HCT116 (cell line): ENCODE measurements around the gene LRRC1. TPM values are rescaled to one million over a fixed set of nuclear protein-coding genes. Genes with fewer than 3 reads are reported as not detected.

Source experiments
- ATAC-seq: fragments of 200-7000 bp; cut with Tn5 transposase; 2 replicates; pipeline ENCODE4 v1.9.1; 2020; ENCODE audit warnings: mild to moderate bottlenecking, moderate library complexity
- BruUV-seq: library from RNA; stranded (reverse); fragments of 400-500 nt; replicated peaks from 2 replicates; lab custom pipeline; 2021; lab: Mats Ljungman, UMichigan
- CTCF ChIA-PET: fragments of 300-600 bp; sonication (Branson Sonifier 250); formaldehyde crosslinking; loops from one replicate; lab custom pipeline; 2021; ENCODE audit warnings: antibody characterized with exemption; lab: Charles Lee
- POLR2A ChIA-PET: fragments of 300-600, 350-600 bp; sonication (Branson Sonifier 250); formaldehyde crosslinking; loops from one replicate; lab custom pipeline; 2021; ENCODE audit warnings: antibody characterized with exemption; lab: Charles Lee
- RAD21 ChIA-PET, 2 experiments: fragments of 300-600 bp; sonication (Branson Sonifier 250); formaldehyde crosslinking; loops; one replicate each; lab custom pipeline; 2023; ENCODE audit warnings: low total read pairs in 2 of 2; ENCODE audit not compliant: uncharacterized antibody in 2 of 2, unreplicated experiment in 2 of 2, low non-redundant PET in 1 of 2; lab: Charles Lee
- DNase-seq: peaks from one replicate; pipeline ENCODE4 v3.0.0-alpha.2; 2010; ENCODE audit warnings: low read depth, low spot score
- H2AFZ ChIP-seq: fragments of 200-600 bp; shearing (Covaris generic), sonication (generic); 2 replicates; pipeline ENCODE4 v1.6.1; 2017; ENCODE audit warnings: low read depth, mixed run types, mixed read lengths, antibody characterized with exemption, low read length; ENCODE audit not compliant: poor library complexity, severe bottlenecking
- H3K27ac ChIP-seq: 2 replicates; pipeline ENCODE4 v1.5.1; 2012; ENCODE audit warnings: low read depth, low read length
- H3K27me3 ChIP-seq: fragments of 200-600 bp; sonication (generic); 2 replicates; pipeline ENCODE4 v1.6.1; 2016; ENCODE audit warnings: mixed run types, low read length, mixed read lengths; ENCODE audit not compliant: insufficient read depth
- H3K36me3 ChIP-seq, 2 experiments: fragments of 200-500 bp in 1 of 2; fragments of 200-600 bp in 1 of 2; sonication (Bioruptor generic) in 1 of 2; sonication (generic) in 1 of 2; 2 replicates each; pipeline versions ENCODE4 v1.5.1 to v1.6.1; 2014 to 2016; ENCODE audit warnings: low read length in 2 of 2, inconsistent platforms in 1 of 2, mixed read lengths in 1 of 2, mixed run types in 1 of 2; ENCODE audit not compliant: insufficient read depth in 2 of 2, control insufficient read depth in 1 of 2
- H3K4me1 ChIP-seq, 2 experiments: fragments of 200-600 bp in 1 of 2; sonication (generic) in 1 of 2; 2 replicates each; pipeline versions ENCODE4 v1.5.1 to v1.6.1; 2012 to 2017; ENCODE audit warnings: low read length in 2 of 2, inconsistent platforms in 1 of 2, mild to moderate bottlenecking in 1 of 2, mixed read lengths in 1 of 2, mixed run types in 1 of 2, moderate library complexity in 1 of 2; ENCODE audit not compliant: insufficient read depth in 2 of 2, control insufficient read depth in 1 of 2
- H3K4me2 ChIP-seq: fragments of 200-600 bp; sonication (generic); 2 replicates; pipeline ENCODE4 v1.6.1; 2017; ENCODE audit warnings: mixed run types, low read length, mixed read lengths
- H3K4me3 ChIP-seq, 2 experiments: fragments of 200-600 bp in 1 of 2; sonication (generic) in 1 of 2; replicated peaks in 1 of 2; 2 replicates each; pipeline ENCODE4 v1.5.1; 2011 to 2016; ENCODE audit warnings: low read length in 2 of 2, control low read depth in 1 of 2, low read depth in 1 of 2, mild to moderate bottlenecking in 1 of 2, mixed read lengths in 1 of 2, mixed run types in 1 of 2
- H3K79me2 ChIP-seq: fragments of 200-600 bp; sonication (generic); 2 replicates; pipeline ENCODE4 v1.6.1; 2017; ENCODE audit warnings: mild to moderate bottlenecking, mixed run types, low read length, moderate library complexity, mixed read lengths; ENCODE audit not compliant: insufficient read depth
- H3K9ac ChIP-seq: fragments of 200-600 bp; sonication (generic); 2 replicates; pipeline ENCODE4 v1.6.1; 2016; ENCODE audit warnings: low read length, mixed read lengths
- H3K9me2 ChIP-seq: fragments of 200-600 bp; sonication (generic), shearing (Covaris generic); 2 replicates; pipeline ENCODE4 v1.6.1; 2017; ENCODE audit warnings: mixed run types, mild to moderate bottlenecking, moderate library complexity; ENCODE audit not compliant: insufficient read depth
- H3K9me3 ChIP-seq, 2 experiments: fragments of 200-500 bp in 1 of 2; fragments of 200-600 bp in 1 of 2; sonication (Bioruptor generic) in 1 of 2; sonication (generic) in 1 of 2; 2 replicates each; pipeline ENCODE4 v1.6.1; 2014 to 2017; ENCODE audit warnings: low read length in 2 of 2, mixed read lengths in 2 of 2, inconsistent platforms in 1 of 2, low read depth in 1 of 2, mild to moderate bottlenecking in 1 of 2, mixed run types in 1 of 2, moderate library complexity in 1 of 2; ENCODE audit not compliant: control insufficient read depth in 1 of 2, insufficient read depth in 1 of 2
- H4K20me1 ChIP-seq: fragments of 200-600 bp; sonication (generic), shearing (Covaris generic); 2 replicates; pipeline ENCODE4 v1.6.1; 2017; ENCODE audit warnings: mixed run types, mild to moderate bottlenecking, moderate library complexity; ENCODE audit not compliant: insufficient read depth
- CEBPB ChIP-seq: IDR thresholded peaks from 2 replicates; pipeline ENCODE4 v1.6.1; 2012; ENCODE audit warnings: low read depth
- EZH2 ChIP-seq: fragments of 200-600 bp; sonication (generic); IDR thresholded peaks from 2 replicates; pipeline ENCODE4 v1.6.1; 2017; ENCODE audit warnings: antibody characterized with exemption, mixed run types
- EZH2phosphoT487 ChIP-seq: fragments of 200-600 bp; IDR thresholded peaks from 2 replicates; pipeline ENCODE4 v1.6.1; 2018; ENCODE audit warnings: antibody characterized with exemption, borderline replicate concordance
- JUND ChIP-seq: IDR thresholded peaks from 2 replicates; pipeline ENCODE4 v1.6.1; 2012
- SIN3A ChIP-seq: IDR thresholded peaks from 2 replicates; pipeline ENCODE4 v1.6.1; 2012; ENCODE audit warnings: low read depth
- intact Hi-C: fragments of 100-400 bp; cut with micrococcal nuclease; formaldehyde crosslinking; loops from 2 replicates; pipeline ENCODE4 v1.10.0; 2022
- total RNA-seq: library from RNA; stranded (reverse); gene quantifications from one replicate; pipeline ENCODE4 v1.2.1, GENCODE V29; 2021; ENCODE audit not compliant: unreplicated experiment
- TF ChIP-seq, protein P1 (sequence below): IDR thresholded peaks from 2 replicates; pipeline ENCODE4 v1.6.1; 2012
- TF ChIP-seq, protein P2 (sequence below): IDR thresholded peaks from 2 replicates; pipeline ENCODE4 v1.6.1; 2012; ENCODE audit warnings: low read depth
- TF ChIP-seq, protein P3 (sequence below): IDR thresholded peaks from 2 replicates; pipeline ENCODE4 v1.6.1; 2011; ENCODE audit warnings: mild to moderate bottlenecking, low read length, moderate library complexity; ENCODE audit not compliant: insufficient replicate concordance; ENCODE audit errors: extremely low read depth

LRRC1 gene
- total RNA-seq, 1 experiment from 2014 or later: 19.8 TPM

DNA sequence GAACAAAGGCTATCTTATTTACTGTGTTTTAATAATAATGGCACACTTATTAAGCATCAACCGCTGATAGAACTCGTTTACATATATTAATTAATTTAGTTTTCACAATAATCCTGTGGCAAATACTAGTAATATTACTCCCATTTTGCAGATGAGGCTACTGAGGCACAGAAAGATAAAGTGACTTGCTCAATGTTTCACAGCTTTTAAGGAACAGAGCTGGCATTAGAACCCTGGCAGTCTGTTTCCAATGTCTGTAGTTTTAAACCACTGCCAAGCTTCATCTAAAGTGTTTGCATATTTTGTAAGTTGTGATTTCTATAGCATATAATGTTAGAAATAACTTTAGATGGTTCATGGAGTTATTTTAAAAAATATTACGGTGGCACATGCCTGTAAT is 38.4 kb upstream of the LRRC1 start:
- intact Hi-C loops: no loop called here
- Histone ChIP-seq H3K4me3 (no peak overlapping the region), H2AFZ (no peak overlapping the region), H3K4me1 (no peaks in the 10 kb centered on the region; a peak in 1 of 4 replicates), H3K9me2 (no peaks in the 10 kb centered on the region), H3K9ac (no peak overlapping the region), H3K9me3 (no peaks in the 10 kb centered on the region), H3K27ac (no peak overlapping the region), H3K36me3 (no peaks in the 10 kb centered on the region), H3K4me2 (no peak overlapping the region), H4K20me1 (no peaks in the 10 kb centered on the region), H3K27me3 (no peaks in the 10 kb centered on the region), H3K79me2 (no peaks in the 10 kb centered on the region)
- POLR2A ChIA-PET: no interaction called here
- TF ChIP-seq, protein P1, sequence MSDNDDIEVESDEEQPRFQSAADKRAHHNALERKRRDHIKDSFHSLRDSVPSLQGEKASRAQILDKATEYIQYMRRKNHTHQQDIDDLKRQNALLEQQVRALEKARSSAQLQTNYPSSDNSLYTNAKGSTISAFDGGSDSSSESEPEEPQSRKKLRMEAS: no peak
- no peak for TF ChIP-seq CEBPB
- no peak for TF ChIP-seq SIN3A
- TF ChIP-seq, protein P2, sequence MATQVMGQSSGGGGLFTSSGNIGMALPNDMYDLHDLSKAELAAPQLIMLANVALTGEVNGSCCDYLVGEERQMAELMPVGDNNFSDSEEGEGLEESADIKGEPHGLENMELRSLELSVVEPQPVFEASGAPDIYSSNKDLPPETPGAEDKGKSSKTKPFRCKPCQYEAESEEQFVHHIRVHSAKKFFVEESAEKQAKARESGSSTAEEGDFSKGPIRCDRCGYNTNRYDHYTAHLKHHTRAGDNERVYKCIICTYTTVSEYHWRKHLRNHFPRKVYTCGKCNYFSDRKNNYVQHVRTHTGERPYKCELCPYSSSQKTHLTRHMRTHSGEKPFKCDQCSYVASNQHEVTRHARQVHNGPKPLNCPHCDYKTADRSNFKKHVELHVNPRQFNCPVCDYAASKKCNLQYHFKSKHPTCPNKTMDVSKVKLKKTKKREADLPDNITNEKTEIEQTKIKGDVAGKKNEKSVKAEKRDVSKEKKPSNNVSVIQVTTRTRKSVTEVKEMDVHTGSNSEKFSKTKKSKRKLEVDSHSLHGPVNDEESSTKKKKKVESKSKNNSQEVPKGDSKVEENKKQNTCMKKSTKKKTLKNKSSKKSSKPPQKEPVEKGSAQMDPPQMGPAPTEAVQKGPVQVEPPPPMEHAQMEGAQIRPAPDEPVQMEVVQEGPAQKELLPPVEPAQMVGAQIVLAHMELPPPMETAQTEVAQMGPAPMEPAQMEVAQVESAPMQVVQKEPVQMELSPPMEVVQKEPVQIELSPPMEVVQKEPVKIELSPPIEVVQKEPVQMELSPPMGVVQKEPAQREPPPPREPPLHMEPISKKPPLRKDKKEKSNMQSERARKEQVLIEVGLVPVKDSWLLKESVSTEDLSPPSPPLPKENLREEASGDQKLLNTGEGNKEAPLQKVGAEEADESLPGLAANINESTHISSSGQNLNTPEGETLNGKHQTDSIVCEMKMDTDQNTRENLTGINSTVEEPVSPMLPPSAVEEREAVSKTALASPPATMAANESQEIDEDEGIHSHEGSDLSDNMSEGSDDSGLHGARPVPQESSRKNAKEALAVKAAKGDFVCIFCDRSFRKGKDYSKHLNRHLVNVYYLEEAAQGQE: no peak
- TF ChIP-seq EZH2phosphoT487: no peak
- no peak for TF ChIP-seq JUND
- no peak for TF ChIP-seq EZH2
- BruUV-seq: no TSS peak
- no peak for DNase-seq
- CTCF ChIA-PET: no interaction called here
- RAD21 ChIA-PET: no interaction called here
- ATAC-seq: no peak

DNA sequence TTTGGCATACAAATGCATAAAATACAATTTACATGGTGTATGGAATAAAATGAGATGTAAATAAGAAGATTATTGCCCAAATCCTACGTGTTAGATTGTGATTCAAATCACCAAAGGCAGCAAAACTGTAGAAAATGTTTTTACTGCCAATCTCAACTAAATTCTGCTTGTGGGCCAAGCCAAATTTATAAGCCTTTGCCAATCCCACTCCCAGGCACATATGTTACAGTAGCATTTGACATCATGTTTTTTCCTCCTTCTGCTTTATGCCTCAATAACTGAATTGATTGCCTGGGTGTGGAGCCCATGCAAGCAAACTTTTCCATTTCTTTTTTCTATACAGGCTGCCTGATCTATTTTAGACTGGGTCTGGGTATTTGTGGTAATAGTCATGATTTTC is 36.3 kb upstream of the LRRC1 start:
- ChIA-PET CTCF (no interaction called here), RAD21 (no interaction called here), POLR2A (no interaction called here)
- Histone ChIP-seq H3K27ac (no peak overlapping the region), H3K9me3 (no peaks in the 10 kb centered on the region), H3K36me3 (no peaks in the 10 kb centered on the region), H3K9ac (no peak overlapping the region), H3K9me2 (no peaks in the 10 kb centered on the region), H3K27me3 (no peaks in the 10 kb centered on the region), H4K20me1 (no peaks in the 10 kb centered on the region), H2AFZ (no peak overlapping the region), H3K79me2 (no peaks in the 10 kb centered on the region), H3K4me1 (no peaks in the 10 kb centered on the region), H3K4me2 (no peak overlapping the region), H3K4me3 (no peak overlapping the region)
- TF ChIP-seq EZH2 (no peak), JUND (no peak)
- TF ChIP-seq, protein P3, sequence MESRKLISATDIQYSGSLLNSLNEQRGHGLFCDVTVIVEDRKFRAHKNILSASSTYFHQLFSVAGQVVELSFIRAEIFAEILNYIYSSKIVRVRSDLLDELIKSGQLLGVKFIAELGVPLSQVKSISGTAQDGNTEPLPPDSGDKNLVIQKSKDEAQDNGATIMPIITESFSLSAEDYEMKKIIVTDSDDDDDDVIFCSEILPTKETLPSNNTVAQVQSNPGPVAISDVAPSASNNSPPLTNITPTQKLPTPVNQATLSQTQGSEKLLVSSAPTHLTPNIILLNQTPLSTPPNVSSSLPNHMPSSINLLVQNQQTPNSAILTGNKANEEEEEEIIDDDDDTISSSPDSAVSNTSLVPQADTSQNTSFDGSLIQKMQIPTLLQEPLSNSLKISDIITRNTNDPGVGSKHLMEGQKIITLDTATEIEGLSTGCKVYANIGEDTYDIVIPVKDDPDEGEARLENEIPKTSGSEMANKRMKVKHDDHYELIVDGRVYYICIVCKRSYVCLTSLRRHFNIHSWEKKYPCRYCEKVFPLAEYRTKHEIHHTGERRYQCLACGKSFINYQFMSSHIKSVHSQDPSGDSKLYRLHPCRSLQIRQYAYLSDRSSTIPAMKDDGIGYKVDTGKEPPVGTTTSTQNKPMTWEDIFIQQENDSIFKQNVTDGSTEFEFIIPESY: no peak
- ATAC-seq (no peak), DNase-seq (no peak)
- intact Hi-C loops: no loop called here
- BruUV-seq: no TSS peak
